Fibroblast of the aortic adventitia (primary cell): ENCODE results near the gene HS2ST1. TPM values are rescaled to one million over a fixed set of nuclear protein-coding genes. Genes with fewer than 3 reads are reported as not detected.

Source experiments
- DNase-seq: peaks from one replicate; pipeline ENCODE4 v3.0.0-alpha.2; 2010; ENCODE audit warnings: low read depth
- H3K4me3 ChIP-seq: 2 replicates; pipeline ENCODE4 v1.5.1; 2011; ENCODE audit warnings: low read depth, mild to moderate bottlenecking, control low read depth, low read length, moderate library complexity
- CTCF ChIP-seq: IDR thresholded peaks from 2 replicates; pipeline ENCODE4 v1.5.1; 2011; ENCODE audit warnings: mild to moderate bottlenecking, low read length, control low read depth, inconsistent platforms; ENCODE audit not compliant: insufficient read depth
- total RNA-seq: library from RNA; depleted of rRNA; stranded (reverse); fragments of >200 nt; gene quantifications from 2 replicates; pipeline ENCODE4 v1.2.3, GENCODE V29; 2012; ENCODE audit warnings: low replicate concordance

Gene HS2ST1
- total RNA-seq, 1 donor = 51.0 TPM

GRCh38 chr1:87103074-87103473 is 188.6 kb downstream of the HS2ST1 start:
- DNase-seq = no peak
- TF ChIP-seq CTCF = no peak
- no peak overlapping the region for H3K4me3 ChIP-seq

DNA sequence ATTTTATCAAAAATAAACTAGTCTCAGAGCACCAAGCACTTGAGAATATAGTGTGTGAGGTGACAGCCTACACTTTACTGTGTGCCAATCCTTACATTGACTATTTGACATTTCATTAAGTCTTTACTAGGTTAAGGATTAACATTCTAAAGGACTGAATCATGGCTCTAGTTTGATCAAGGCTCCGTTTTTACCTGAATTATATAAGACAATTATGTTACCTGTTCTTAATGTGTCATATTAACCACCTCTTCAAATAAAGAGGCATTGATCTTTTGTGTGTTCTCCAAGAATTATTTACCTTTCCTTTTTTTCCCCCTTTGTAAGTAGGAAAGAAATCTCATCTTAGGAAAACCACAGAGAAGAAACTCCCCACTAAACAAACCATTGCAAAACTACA is 189.7 kb downstream of the HS2ST1 start:
- DNase-seq = no peak
- no peak for TF ChIP-seq CTCF

GRCh38 chr1:87104945-87105344 is 190.5 kb downstream of the HS2ST1 start:
- no peak for TF ChIP-seq CTCF
- no peak overlapping the region for H3K4me3 ChIP-seq
- peak; percentile 23 for DNase-seq

More for the DNA sequence above, 189.7 kb downstream of the HS2ST1 start:
- no peak overlapping the region for H3K4me3 ChIP-seq

DNA sequence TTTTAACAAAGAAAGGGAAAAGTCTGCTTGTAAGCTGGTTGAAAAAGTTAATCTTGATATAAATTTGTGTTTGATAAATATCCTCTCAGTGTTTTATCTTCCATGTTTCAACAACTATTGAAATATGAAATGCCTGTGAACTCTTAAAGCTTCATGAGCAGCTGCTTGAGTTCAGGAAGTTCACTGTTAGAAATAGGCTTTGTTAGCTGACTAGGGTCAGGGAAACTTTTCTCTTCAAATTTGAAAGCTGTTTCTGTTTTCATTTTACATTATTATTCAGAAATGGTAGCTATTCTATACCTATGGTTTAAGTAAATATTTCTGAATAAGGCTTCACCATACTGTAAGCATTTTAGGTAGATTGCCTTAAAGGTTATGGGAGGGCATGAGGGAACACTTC is 191.7 kb downstream of the HS2ST1 start:
- no peak overlapping the region for H3K4me3 ChIP-seq
- DNase-seq = no peak
- no peak for TF ChIP-seq CTCF

GRCh38 chr1:87106867-87107266 is 192.4 kb downstream of the HS2ST1 start:
- TF ChIP-seq CTCF = no peak
- no peak overlapping the region for H3K4me3 ChIP-seq
- no peak for DNase-seq

- TF ChIP-seq CTCF = no peak
- DNase-seq = no peak
- no peak overlapping the region for H3K4me3 ChIP-seq
These were observed 193.8 kb downstream of the HS2ST1 start for GRCh38 chr1:87108228-87108627.

GRCh38 chr1:87108814-87109411 is 194.5 kb downstream of the HS2ST1 start:
- no peak for TF ChIP-seq CTCF
- H3K4me3 ChIP-seq = no peak overlapping the region
- no peak for DNase-seq
